Stimulated activated CD4-positive, alpha-beta T cell treated with anti-CD3 and anti-CD28 coated beads, Interleukin-15, amount 100 ng/mL, for 24 hours (primary cell): Measurements from ENCODE around the gene ANO10.
"Not testable (repeated sequence)": the region's sequence is repeated elsewhere in the genome, so short reads cannot be mapped to it uniquely, and the experiment has no call there.

ENCODE experiments used
- DNase-seq: peaks from one replicate; pipeline ENCODE4 v3.0.0-alpha.2; 2020

ANO10 gene

GRCh38 chr3:43465109-43465508 is 156.7 kb downstream of the ANO10 start:
- no peak for DNase-seq

DNA sequence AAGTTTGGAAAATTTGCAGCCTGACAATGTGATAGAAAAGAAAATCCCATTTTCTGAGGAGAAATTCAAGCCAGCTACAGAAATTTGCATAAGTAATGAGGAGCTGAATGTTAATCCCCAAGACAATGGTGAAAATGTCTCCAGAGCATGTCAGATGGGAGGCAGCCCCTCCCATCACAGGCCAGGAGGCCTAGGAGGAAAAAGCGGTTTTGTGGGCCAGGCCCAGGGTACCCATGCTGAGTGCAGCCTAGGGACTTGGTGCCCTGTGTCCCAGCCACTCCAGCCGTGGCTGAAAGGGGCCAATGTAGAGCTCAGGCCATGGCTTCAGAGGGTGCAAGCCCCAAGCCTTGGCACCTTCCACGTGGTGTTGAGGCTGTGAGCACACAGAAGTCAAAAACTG is 159.2 kb downstream of the ANO10 start:
- not testable (repeated sequence) for DNase-seq

- no peak for DNase-seq
Observed at GRCh38 chr3:43461345-43461744, 160.5 kb downstream of the ANO10 start.

DNA sequence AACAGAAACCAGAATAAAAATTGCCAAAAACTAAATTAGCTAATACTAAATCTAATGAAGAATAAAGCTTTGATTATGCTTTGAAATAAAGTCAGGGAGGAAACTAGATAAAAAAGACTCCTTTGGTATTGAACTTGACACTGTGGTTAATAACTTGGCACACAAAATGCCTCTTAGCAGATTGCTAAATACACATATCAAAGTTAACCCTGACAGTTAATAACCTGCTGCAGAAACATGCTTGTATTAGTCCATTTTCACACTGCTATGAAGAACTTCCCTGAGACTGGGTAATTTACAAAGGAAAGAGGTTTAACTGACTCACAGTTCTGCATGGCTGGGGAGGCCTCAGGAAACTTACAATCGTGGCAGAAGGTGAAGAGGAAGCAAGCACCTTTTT is 164.8 kb downstream of the ANO10 start:
- DNase-seq: not testable (repeated sequence)

DNA sequence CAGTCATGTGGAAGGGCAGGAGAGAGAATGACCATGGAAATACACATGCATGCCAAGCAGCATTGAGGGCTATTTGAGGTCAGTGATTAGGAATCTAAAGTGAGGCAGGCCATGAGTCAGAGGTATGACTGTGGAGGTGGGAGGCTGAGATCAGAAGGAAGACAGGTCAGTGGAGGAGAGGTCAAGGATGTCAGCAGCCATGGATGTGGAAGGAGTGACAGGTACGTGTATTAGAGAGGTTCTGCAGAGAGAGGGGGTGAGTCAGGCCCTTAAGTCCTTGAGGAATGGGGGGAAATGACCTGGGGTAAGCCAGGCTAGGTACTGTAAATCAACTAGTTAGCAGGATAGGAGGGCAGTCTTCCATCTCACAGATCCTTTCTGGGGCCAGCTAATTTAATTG is 166.6 kb downstream of the ANO10 start:
- DNase-seq: no peak

- no peak for DNase-seq
Observed at GRCh38 chr3:43453981-43454380, 167.8 kb downstream of the ANO10 start.

DNA sequence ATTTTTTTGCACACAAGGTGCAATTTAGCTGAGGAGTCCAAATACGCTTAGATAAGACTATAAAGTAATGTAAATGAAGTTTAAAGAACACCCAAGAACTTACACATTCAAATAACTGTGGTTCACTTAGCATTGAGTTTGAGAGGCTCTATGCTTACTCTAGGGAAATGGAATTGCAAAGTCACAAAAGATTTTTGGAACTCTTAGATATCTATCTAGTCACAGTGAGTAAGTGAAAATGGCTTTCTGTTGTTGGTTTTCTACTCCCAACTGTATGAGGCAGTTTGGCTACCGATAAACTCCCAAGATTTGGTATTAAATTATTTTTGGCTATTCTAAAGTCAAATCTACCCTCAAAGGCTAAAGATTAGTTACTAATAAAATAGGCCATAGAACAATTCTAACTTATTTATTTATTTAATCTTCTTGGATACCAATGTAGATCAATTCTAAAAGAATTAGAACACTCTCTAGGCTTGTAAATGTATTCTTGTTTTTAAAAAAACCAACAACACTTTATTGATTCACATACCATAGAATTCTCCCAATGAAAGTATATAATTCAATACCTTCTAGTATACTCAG is 170.0 kb downstream of the ANO10 start:
- no peak for DNase-seq

DNA sequence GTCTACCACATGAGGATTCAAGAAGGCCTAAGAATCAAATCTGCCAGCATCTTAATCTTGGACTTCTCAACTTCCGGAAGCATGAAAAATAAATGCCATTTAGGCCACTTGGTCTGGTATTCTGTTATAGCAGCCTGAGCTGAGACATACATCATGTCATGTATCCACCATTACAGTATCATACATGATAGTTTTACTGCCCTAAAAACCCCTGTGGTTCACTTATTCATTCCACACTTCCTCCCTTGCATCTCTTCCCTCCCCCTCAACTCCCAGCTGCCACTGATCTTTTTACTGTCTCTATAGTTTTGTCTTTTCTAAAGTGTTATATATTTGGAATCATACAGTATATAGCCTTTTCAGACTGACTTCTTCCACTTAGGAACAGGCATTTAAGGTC is 173.7 kb downstream of the ANO10 start:
- no peak for DNase-seq

- no peak for DNase-seq
Observed at GRCh38 chr3:43445820-43446219, 176.0 kb downstream of the ANO10 start.

- DNase-seq: no peak
Observed at GRCh38 chr3:43442872-43443395, 178.9 kb downstream of the ANO10 start.

- no peak for DNase-seq
Observed at GRCh38 chr3:43436507-43437140, 185.2 kb downstream of the ANO10 start.

- DNase-seq: no peak
Observed at GRCh38 chr3:43435706-43436105, 186.1 kb downstream of the ANO10 start.

GRCh38 chr3:43434431-43434830 is 187.4 kb downstream of the ANO10 start:
- no peak for DNase-seq

DNA sequence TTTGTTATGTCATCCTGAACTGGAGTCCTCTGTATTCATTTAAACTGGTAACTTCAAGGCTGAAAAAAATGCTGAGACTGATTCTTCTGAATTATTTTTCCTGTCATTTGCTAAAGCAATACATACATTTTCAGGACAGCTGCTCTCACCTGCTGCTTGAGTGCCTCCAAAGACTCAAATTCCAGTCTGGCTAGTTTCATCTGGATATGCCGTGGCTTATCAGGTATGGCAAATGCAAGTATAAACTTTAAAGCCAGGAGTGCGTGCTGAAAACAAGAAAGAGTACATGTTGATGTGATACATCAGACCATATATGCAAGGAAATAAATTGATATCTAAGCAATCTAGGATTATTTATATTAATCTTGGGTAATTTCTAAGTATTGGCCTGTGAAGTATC is 189.3 kb downstream of the ANO10 start:
- no peak for DNase-seq

GRCh38 chr3:43426388-43426787 is 195.4 kb downstream of the ANO10 start:
- DNase-seq: no peak

DNA sequence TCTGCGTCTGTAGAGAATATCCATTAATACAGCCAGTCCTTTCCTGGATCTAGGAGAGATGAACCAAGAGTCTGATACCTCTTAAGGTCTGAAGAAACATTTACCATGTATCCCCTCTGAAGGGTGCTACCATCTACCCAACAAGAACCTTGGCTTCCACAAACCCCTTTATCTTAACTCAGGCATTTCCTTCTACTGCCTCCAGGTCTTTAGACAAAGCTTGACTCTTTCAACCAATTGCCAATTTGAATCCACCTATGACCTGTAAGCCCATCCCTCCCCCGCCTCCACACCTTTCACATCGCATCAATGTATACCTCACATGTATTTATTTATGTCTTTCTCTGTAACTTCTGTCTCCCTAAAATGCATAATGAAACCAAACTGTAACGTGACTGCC is 196.0 kb downstream of the ANO10 start:
- no peak for DNase-seq

DNA sequence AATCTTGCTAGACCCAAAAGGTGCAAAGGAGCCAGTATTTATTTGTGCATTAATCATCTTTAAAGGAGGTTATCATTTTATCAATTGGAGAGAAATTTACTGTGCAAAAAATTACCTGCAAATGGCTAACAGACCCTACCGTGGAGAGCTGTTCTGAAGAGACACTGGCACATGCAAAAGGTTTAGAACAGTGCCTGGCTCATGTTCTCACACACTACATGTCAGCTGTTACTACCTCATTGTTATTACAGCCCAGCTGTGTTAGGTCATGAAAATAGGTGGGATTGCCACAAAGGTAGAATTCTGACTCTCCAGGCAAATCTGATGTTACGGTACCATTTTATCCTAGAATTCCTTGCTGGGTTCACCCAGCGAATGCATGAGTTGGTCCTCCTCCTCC is 198.2 kb downstream of the ANO10 start:
- DNase-seq: no peak

DNA sequence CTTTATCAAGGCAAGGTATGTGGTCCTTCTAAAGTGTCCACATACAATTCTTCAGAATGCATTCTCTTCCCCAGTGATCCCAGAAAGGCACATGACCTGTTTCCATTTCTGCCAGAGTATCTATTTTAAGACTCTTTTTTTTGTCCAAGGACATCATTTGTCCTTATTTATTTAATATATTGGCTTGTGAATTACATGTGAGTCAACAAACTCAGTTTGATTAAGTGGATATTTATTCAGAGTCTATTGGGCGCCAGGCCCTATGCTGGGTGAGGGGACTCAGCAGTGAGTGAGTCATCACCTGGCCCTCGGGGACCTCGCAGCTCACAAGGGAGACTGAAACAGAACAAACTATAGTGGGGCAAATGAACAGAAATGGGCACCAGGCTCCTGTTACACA is 198.7 kb downstream of the ANO10 start:
- no peak for DNase-seq

DNA sequence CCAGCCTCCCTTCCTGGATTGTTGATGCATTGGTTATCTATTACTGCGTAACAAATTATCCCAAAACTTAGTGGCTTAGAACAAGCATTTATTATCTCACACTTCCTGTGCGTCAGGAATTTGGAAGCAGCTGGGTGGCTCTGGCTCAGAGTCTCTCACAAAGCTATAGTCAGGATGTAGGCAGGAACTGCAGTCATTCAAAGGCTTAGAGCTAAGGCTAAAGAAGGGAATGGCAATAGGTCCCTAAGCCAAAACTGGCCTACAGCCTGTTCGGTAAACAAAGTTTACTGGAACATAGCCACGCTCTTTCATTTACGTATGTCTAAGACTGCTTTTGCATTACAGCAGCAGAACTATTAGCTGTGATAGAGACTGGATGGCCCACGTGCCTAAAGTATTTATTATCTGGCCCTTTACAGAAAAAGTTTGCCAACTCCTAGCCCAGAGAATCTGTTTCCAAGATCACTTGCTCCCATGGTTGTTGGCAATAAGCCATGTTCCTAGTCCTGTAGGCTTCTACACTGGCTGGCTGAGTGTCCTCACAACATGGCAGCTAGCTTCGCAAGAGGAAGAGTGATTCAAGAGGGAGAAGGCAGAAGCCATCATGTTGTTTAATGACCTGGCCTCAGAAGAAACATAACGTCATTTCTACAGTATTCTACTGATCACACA is 203.1 kb downstream of the ANO10 start:
- no peak for DNase-seq

DNA sequence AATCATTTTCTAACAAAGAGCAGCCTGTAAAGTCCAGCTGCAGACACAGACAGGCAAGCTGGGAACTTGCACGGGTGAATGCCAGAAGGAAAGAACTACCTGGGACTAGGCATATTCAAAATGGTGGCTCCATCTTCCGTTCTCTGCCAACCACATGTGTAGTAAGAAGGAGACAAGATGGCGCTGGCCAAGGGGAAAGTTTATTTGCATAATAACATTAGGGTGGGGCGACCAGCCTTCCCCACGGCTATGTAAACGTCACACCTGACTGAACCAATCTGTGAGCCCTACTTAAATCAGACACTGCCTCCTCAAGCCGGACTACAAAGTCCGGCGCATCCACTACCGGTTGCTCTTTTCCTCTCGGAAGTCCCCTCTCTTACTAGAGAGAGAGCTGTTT is 204.7 kb downstream of the ANO10 start:
- no peak for DNase-seq

GRCh38 chr3:43415088-43415487 is 206.7 kb downstream of the ANO10 start:
- DNase-seq: no peak

DNA sequence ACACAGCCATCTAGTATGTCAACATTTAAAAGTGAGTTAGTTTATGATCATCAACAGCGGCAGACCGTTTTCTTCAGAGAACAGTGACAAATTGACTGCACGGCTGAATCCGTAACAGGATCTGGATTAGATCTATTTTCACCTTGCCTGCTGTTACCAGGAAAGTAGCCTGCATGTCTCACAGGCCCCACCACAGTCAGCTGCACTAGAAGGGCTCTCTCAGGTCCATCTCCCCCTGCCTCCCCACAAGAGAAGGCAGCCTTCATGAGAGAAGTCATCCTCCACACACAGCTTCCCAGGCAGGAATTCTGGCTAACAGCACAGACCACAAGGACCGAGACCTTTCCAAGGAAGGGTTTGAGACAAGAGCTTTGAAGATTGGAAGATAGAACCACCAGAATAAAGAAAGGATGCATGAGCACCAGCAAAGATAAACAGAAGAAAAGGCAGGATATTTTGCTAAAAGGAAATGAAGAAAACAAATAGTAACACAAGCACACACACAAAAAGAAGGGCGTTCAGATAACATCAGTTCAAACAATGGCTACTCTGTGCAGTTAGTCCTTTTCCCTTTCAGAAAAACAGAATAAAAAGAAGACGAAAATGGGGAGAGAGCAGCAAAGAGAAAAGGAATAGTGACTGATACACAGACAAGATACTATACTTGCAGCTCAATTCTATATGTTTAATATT is 208.0 kb downstream of the ANO10 start:
- no peak for DNase-seq

DNA sequence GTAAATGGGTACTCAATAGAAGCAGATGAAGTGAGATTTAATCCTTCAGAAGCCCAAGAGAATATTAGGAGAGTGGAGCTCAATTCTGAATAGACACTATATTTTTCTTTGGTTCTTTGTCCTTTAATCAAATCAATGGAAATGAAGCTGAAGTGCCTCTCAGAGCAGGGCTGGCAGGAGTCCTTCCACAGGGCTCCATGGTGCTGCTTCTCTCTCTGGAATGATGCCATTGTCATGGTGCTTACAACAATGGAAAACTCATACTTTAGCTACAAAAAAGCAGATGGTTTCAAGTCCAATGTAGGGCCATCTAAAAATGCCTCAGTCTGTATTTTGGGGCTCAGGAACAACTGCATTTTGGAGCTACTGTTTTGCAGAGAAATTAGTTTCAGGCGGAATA is 210.4 kb downstream of the ANO10 start:
- no peak for DNase-seq

DNA sequence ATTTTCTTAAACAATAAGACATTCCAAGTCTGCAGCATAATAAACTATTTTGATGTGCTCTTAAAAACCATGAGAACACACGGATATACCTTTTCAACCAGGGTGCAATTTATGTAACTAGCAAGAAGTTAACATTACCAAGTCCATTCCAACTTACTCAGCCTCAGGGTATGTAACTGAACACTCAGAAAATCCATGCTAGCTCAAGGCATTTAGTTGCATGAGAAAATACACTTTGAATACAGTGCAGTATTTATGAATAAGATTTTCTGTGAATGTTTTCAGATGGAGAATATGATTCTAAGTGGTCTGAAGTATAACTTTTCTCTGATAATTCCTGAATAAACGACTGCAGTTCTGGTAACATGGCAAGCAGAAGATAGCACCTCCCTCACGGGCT is 211.2 kb downstream of the ANO10 start:
- no peak for DNase-seq
